ENCODE data around the gene ITGB2.

Gene ITGB2

DNA sequence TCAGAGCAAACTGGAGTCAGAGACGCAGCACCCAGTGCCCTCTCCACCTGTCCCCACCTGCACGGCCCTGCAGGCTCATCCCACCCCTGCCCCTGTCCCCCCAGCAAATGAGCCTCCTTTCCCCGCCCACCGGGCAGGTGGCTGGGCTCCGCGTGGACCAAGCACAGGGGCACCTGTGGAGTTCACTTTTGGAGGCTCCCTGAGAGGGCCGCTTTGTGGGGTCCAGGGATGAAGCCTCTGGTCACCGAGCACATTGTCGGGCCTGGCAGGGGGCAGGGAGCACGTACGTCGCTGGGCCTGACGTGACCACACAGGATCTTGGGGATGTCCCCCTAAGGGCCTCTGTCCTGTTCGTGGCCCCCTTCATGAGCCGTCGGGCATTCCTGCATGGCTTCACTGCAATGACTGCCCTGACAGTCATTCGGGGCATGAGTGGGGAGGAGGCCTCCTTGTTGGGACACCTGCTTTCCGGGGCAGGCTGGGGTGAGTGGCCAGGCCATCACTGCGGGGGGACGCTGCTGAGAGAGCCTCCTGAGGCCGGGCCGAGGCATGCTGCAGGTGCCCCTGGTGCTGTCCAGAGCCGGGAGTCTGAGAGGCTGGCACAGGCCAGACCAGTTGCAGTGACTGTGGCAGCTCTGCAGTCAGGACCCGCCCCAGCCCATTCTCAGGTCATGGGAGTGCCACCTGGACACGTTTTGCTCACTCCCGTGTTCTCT, 38.8 kb upstream of the ITGB2 start:
- ATAC-seq (replicated peaks; ENCODE audit: extremely low read depth, poor library complexity, severe bottlenecking): no peak
- no peaks in the 10 kb centered on the region for H3K9me3 Mint-ChIP-seq
- H3K27ac Mint-ChIP-seq (ENCODE audit: low read depth): no peak overlapping the region
- no peak overlapping the region for H3K4me3 Mint-ChIP-seq
- H3K27me3 Mint-ChIP-seq: no peaks in the 10 kb centered on the region
- peaks cover 13% of the 10 kb centered on the region for H3K4me1 Mint-ChIP-seq
- no peak for DNase-seq (ENCODE audit: low spot score in 2 of 2)
- peaks cover 13% of the 10 kb centered on the region for H3K36me3 Mint-ChIP-seq (ENCODE audit: insufficient read depth)

DNA sequence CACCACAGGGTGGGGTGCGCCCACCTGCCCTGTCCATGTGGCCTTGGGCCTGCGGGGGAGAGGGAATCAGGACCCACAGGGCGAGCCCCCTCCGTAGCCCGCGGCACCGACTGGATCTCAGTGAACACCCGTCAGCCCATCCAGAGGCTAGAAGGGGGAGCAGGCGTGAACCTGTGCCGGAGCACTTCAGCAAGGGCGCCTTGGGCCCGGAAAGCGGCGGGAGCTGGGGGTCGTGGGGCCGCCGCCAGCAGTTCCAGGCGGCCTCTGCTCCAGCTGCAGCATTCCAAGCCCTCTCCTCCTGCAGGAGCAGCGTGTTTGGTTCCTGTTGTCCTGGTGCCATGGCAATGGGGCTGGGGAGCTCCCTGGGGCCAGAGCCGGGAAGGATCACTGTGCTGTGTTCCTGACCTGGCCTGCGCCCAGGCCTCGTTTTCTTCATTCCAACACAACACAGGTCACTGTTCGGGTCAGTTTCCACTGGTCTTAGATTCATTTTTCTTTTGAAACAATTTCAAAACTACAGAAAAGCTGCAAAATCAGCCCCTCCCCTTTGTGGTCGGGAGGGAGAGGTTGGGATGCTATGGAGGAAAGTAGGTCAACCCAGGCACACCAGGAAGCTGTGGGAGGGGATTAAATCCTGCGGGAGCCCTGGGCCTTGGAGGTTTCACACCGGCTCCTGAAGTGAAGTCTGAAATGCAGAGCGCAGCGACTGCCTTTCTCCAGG, 37.9 kb upstream of the ITGB2 start:
- ATAC-seq (replicated peaks; ENCODE audit: extremely low read depth, poor library complexity, severe bottlenecking) (no peak), DNase-seq (ENCODE audit: low spot score in 2 of 2) (no peak)
- H3K4me3 Mint-ChIP-seq: no peak overlapping the region
- H3K27ac Mint-ChIP-seq (ENCODE audit: low read depth): no peak overlapping the region
- H3K36me3 Mint-ChIP-seq (ENCODE audit: insufficient read depth): peaks cover 13% of the 10 kb centered on the region
- H3K27me3 Mint-ChIP-seq: no peaks in the 10 kb centered on the region
- H3K9me3 Mint-ChIP-seq: no peaks in the 10 kb centered on the region
- H3K4me1 Mint-ChIP-seq: peaks cover 14% of the 10 kb centered on the region

DNA sequence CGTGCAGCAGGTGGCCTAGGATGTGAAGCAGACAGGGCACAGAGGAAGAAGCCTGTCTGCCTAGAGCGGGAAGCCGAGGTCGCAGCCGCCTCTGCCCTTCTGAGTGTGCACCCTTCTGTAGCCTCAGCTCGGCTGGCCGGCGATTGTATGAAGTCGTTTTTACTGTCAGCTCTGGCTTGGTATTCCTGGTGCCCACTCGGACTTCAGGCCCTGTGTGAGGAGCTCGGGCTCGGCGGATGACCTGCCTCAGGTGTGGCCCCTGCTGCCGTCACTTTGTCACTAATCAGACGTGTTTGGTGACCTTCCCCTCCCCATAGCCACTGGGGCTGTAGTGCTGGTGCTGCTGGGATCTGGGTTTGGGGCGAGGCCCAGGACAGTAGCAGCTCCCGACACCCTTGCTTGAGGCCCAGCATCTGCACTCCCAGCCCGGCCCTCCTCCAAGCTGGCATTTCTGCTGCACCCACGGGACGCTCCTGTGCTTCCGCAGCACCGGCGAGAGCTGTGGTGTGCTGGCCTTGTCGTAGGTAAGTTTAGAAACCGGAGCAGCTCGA, 37.3 kb upstream of the ITGB2 start:
- Mint-ChIP-seq H3K4me3 (no peak overlapping the region), H3K9me3 (no peaks in the 10 kb centered on the region), H3K27ac (ENCODE audit: low read depth) (no peak overlapping the region), H3K27me3 (no peaks in the 10 kb centered on the region), H3K4me1 (peaks cover 13% of the 10 kb centered on the region), H3K36me3 (ENCODE audit: insufficient read depth) (peaks cover 13% of the 10 kb centered on the region)
- ATAC-seq (replicated peaks; ENCODE audit: extremely low read depth, poor library complexity, severe bottlenecking): no peak
- no peak for DNase-seq (ENCODE audit: low spot score in 2 of 2)

DNA sequence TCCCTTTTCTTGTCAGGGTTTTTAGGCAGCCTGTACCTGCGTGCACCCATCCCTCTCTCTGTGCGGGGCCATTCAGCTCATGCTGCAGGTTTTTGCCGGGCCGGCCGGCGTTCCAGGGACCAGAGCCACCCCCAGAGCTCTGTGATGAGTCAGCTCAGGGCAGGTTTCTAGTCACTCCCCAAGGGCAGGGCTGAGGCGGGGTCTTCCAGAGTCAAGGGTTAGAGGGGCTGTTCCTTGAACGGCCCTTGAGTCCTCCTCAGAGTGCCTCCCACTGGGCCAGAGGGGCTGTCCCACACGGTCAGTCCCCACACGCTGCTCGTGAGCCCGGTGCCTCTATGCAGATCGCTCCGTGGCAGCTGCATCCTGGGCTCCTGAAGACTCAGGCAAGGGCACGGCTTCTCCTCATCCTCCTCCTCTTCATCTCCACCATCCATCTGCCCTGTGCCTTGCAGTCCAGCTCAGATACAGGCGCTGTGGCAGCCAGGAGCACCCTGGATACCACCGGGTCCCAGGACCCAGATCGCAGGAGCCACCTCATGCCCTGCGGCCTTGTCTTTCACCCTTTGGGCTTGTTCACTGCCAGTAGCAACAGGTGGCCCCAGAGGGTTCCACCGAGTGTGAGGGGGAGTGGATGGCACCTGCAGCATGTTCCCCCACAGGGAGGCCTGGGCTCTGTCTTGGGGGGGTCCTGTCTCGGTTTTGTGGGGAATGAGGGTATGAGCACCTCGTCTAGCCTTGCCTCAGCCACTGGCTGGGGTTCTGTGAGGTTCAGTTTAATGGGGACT, 36.5 kb upstream of the ITGB2 start:
- no peaks in the 10 kb centered on the region for H3K27me3 Mint-ChIP-seq
- peaks cover 20% of the 10 kb centered on the region for H3K4me1 Mint-ChIP-seq
- no peak overlapping the region for H3K4me3 Mint-ChIP-seq
- ATAC-seq (replicated peaks; ENCODE audit: extremely low read depth, poor library complexity, severe bottlenecking) (no peak), DNase-seq (ENCODE audit: low spot score in 2 of 2) (no peak)
- H3K27ac Mint-ChIP-seq (ENCODE audit: low read depth): no peak overlapping the region
- peaks cover 15% of the 10 kb centered on the region for H3K36me3 Mint-ChIP-seq (ENCODE audit: insufficient read depth)
- H3K9me3 Mint-ChIP-seq: no peaks in the 10 kb centered on the region

DNA sequence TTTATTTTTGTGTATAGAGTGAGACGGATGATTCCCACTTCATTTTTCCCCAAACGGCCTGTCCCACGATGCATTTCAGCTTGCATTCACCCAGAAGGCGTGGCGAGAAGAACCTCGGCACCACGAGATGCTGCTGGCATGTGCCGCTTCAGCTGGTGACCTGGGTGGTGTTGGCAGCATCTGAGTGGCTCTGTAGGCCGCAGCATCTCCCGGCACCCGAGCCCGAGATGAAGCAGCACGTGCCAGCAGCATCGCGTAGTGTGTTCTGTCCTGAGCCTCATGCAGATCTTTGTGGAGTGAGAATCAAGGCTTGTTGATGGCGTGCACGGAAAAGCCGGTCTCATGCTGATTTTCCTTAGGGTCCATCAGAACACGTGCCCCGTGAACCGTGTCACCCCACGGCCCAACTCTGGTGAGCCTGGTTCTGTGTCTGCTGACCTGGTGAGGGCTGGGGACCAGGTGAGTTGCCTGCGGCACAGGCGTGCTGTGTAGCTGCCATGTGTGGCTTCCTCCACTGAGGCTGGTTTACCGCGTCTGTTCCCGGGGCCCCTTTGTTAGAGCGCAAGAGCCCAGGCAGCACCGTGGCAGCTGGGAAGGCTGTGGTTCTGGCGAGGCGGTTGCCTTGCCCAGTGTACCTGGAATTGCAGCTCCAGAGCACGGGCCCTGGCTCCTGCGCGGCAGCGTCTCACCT, 35.8 kb upstream of the ITGB2 start:
- H3K27me3 Mint-ChIP-seq: no peaks in the 10 kb centered on the region
- H3K27ac Mint-ChIP-seq (ENCODE audit: low read depth): no peak overlapping the region
- DNase-seq (ENCODE audit: low spot score in 2 of 2) (no peak), ATAC-seq (replicated peaks; ENCODE audit: extremely low read depth, poor library complexity, severe bottlenecking) (no peak)
- peaks cover 20% of the 10 kb centered on the region for H3K4me1 Mint-ChIP-seq
- H3K36me3 Mint-ChIP-seq (ENCODE audit: insufficient read depth): peaks cover 15% of the 10 kb centered on the region
- H3K9me3 Mint-ChIP-seq: no peaks in the 10 kb centered on the region
- no peak overlapping the region for H3K4me3 Mint-ChIP-seq

DNA sequence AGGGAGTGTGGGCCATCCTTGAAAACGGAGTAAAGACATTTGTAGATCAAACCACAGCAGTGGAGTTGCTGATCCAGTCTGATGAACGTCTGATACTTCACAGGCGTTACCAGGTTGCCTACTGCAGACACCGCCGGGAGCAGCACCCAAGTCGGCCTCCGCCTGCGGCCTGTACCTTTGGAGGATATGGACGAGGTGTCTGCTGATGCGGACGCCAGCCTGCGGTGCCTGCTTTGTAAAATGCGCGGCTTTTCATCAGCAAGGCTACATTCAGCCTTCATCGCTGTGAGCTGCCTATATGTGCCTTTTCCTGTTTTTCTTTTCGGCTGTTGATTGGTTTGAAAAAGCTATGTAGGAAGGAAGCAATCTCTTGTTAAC, 35.1 kb upstream of the ITGB2 start:
- H3K9me3 Mint-ChIP-seq: no peaks in the 10 kb centered on the region
- H3K27ac Mint-ChIP-seq (ENCODE audit: low read depth): no peak overlapping the region
- no peak for ATAC-seq (replicated peaks; ENCODE audit: extremely low read depth, poor library complexity, severe bottlenecking)
- H3K27me3 Mint-ChIP-seq: no peaks in the 10 kb centered on the region
- no peak overlapping the region for H3K4me3 Mint-ChIP-seq
- peaks cover 15% of the 10 kb centered on the region for H3K36me3 Mint-ChIP-seq (ENCODE audit: insufficient read depth)
- peaks cover 20% of the 10 kb centered on the region for H3K4me1 Mint-ChIP-seq
- DNase-seq (ENCODE audit: low spot score in 2 of 2): no peak

DNA sequence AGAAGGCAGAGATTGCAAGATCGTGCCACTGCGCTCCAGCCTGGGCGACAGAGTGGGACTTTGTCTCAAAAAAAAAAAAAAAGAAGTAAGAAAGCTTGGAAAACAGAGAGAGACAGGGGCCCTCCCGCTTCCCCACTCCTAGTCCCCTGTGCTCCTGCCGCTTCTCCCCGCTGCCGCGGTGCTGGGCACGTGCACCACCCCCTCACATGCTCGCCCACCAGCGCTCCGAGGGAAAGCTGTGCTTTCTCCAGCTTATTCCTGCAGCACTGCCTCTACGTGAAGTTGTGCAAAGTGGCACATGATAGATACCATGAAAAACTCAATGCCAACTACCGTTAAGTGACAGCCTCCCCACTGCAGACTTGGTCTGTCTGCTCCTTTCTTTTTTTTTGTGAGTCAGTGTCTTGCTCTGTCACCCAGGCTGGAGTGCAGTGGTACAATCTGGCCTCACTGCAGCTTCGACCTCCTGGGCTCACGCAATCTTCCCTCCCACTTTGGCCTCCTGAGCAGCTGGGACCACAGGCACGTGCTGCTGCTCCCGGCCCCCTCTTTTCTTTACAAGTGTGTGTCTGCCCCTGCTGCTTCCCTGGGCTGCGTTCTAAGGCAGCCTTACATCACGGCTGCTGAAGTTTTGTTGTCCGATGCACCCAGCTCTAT, 34.6 kb upstream of the ITGB2 start:
- no peak for DNase-seq (ENCODE audit: low spot score in 2 of 2)
- Mint-ChIP-seq H3K27ac (ENCODE audit: low read depth) (no peak overlapping the region), H3K4me1 (peaks cover 20% of the 10 kb centered on the region), H3K27me3 (no peaks in the 10 kb centered on the region), H3K4me3 (no peak overlapping the region), H3K36me3 (ENCODE audit: insufficient read depth) (peaks cover 16% of the 10 kb centered on the region), H3K9me3 (no peaks in the 10 kb centered on the region)
- ATAC-seq (replicated peaks; ENCODE audit: extremely low read depth, poor library complexity, severe bottlenecking): no peak

DNA sequence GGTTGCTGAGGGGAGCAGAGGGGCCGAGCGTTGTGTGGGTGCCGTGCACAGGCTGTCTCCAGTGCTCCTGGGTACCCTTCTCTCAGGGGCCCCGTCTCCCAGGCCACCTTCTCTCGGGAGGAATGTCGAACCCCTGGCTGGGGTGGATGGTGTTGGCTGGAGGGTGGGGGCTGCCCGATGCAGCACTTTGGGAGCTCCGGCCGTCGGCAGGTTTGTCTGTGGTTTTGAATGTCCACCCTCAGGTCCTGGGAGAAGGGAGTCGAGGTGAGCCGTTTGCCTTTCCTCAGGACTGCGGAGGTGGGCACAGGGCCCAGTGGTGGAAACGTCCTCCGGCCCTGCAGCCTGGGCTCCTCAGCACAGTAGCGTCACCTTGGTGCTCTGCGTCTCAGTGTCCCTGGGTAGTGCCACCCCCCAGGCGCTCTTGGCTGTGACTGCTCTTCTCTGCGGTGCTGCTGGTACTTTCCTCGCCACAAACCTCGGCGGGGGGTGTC, 33.6 kb upstream of the ITGB2 start:
- H3K9me3 Mint-ChIP-seq: no peaks in the 10 kb centered on the region
- no peak for ATAC-seq (replicated peaks; ENCODE audit: extremely low read depth, poor library complexity, severe bottlenecking)
- DNase-seq (ENCODE audit: low spot score in 2 of 2): no peak
- H3K27me3 Mint-ChIP-seq: no peaks in the 10 kb centered on the region
- H3K4me1 Mint-ChIP-seq: peaks cover 20% of the 10 kb centered on the region
- peaks cover 16% of the 10 kb centered on the region for H3K36me3 Mint-ChIP-seq (ENCODE audit: insufficient read depth)
- H3K27ac Mint-ChIP-seq (ENCODE audit: low read depth): no peak overlapping the region
- H3K4me3 Mint-ChIP-seq: no peak overlapping the region

DNA sequence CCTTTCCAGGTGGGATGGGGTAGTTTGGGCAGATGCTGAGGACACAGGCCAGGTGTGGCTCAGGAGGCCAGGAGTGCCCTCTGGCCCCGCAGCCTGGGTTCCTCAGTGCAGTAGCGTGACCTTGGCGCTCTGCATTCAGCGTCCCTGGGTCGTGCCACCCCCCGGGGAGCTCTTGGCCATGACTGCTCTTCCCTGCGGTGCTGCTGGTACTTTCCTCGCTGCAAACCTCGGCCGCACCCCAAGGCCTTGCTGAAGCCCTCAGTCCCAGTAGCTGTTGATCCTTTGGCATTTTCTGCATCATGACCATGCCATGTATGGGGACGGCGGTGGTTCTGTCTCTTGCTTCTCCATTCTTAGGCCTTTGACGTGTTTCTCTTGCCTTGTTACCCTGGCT, 32.9 kb upstream of the ITGB2 start:
- Mint-ChIP-seq H3K27ac (ENCODE audit: low read depth) (no peak overlapping the region), H3K4me3 (no peak overlapping the region), H3K4me1 (peaks cover 20% of the 10 kb centered on the region), H3K9me3 (no peaks in the 10 kb centered on the region), H3K27me3 (no peaks in the 10 kb centered on the region), H3K36me3 (ENCODE audit: insufficient read depth) (peaks cover 16% of the 10 kb centered on the region)
- no peak for ATAC-seq (replicated peaks; ENCODE audit: extremely low read depth, poor library complexity, severe bottlenecking)
- DNase-seq (ENCODE audit: low spot score in 2 of 2): no peak

DNA sequence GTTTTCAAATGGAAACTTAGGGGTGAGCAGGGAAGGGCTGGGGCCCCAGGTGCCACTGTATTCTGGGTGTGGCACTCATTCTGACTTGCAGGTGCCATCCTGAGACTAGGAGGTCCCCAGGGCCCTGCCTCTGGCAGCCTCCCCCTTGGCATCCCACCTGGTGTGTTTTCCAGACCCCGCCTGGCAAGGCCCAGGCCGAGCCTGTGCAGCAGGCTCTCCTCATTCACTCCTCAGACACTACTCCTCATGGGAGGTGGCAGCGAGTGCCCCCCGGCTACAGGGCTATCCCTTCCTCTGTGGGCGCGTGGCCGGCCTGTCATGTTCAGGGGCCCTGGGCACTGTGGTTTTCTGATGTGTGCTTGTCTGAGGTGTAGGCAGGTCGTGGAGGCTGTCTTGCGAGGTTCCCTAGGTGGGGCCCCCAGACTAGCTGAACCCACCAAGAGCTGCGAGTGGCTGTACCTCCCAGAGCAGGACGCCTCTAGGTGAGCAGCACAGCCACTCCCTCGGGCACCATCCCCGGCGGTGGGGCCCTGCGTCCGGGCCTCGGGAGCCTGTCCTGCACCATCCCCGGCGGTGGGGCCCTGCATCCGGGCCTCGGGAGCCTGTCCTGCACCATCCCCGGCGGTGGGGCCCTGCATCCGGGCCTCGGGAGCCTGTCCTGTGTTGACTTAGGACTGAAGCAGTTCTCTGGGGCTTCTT, 32.4 kb upstream of the ITGB2 start:
- Mint-ChIP-seq H3K9me3 (no peaks in the 10 kb centered on the region), H3K27me3 (no peaks in the 10 kb centered on the region), H3K36me3 (ENCODE audit: insufficient read depth) (peaks cover 15% of the 10 kb centered on the region), H3K4me1 (peaks cover 20% of the 10 kb centered on the region), H3K27ac (ENCODE audit: low read depth) (peak overlapping the region; percentile 49), H3K4me3 (no peak overlapping the region)
- ATAC-seq (replicated peaks; ENCODE audit: extremely low read depth, poor library complexity, severe bottlenecking): no peak
- no peak for DNase-seq (ENCODE audit: low spot score in 2 of 2)

DNA sequence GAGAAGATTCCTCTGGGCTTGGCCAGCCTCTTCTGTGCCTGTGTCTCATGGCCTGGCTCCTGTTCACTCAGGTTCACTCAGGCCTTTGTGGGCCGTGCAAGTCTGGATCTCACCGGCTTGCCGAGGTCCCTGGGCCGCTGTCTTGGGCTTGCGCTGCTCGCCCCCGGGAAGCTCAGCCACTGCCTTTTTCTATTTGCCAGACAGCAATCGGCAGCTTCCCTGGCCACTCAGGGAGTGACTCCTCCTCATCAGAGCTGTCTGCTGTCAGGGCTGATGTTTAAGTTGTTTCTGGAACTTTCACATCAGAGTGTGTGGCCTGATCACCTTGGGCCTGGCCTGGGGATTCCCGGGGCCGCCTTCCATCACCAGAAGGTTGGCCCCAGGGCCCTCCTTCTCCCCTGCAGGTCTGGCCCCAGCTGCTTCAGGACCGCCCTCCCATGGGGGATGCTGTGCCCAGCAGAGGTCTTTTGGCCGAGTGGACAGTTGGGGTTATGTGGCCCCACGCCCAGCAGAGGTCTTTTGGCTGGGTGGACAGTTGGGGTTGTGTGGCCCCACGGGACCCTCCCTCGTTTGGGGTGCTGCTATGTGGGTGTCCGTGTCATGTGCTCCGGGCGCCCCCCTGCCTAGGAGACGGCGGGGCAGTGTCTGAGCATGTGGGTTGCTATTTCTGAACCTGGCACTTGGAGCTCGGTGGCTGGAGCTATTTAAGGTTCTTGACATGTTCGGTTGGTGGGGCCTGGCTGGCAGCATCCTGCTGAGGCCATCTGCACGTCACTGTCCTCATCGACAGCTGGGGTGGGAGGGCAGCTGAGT, 31.6 kb upstream of the ITGB2 start:
- Mint-ChIP-seq H3K27ac (ENCODE audit: low read depth) (peak overlapping the region; percentile 49), H3K9me3 (no peaks in the 10 kb centered on the region), H3K4me1 (peaks cover 21% of the 10 kb centered on the region)

More for the DNA sequence above, 31.6 kb upstream of the ITGB2 start:
- Mint-ChIP-seq H3K4me3 (no peak overlapping the region), H3K27me3 (no peaks in the 10 kb centered on the region), H3K36me3 (ENCODE audit: insufficient read depth) (peaks cover 11% of the 10 kb centered on the region)
- ATAC-seq (replicated peaks; ENCODE audit: extremely low read depth, poor library complexity, severe bottlenecking): no peak
- DNase-seq (ENCODE audit: low spot score in 2 of 2): no peak

Measured in central memory CD8-positive, alpha-beta T cell (primary cell).